Gastroesophageal sphincter (tissue), 3 donors: ENCODE results near the gene CEP170B.

Experiments used
- CTCF ChIP-seq, 4 experiments: fragments of 200-600 bp in 2 of 4; fragments of 450-650 bp in 2 of 4; sonication (generic) in 1 of 4; IDR thresholded peaks; one replicate each; pipeline ENCODE4 v1.5.1; 2017 to 2019; ENCODE audit warnings: antibody characterized with exemption in 4 of 4, mild to moderate bottlenecking in 2 of 4, moderate library complexity in 2 of 4
- EP300 ChIP-seq: sonication (generic); formaldehyde crosslinking; IDR thresholded peaks from one replicate; pipeline ENCODE4 v1.6.1; 2017; ENCODE audit warnings: antibody characterized with exemption, mild to moderate bottlenecking
- POLR2A ChIP-seq, 2 donors: fragments of 450-650 bp; IDR thresholded peaks; one replicate each; pipeline ENCODE4 v1.6.1; 2017; ENCODE audit warnings: antibody characterized with exemption in 2 of 2, mild to moderate bottlenecking in 2 of 2, moderate library complexity in 1 of 2
- POLR2AphosphoS5 ChIP-seq: sonication (generic); formaldehyde crosslinking; IDR thresholded peaks from one replicate; pipeline ENCODE4 v1.6.1; 2017; ENCODE audit warnings: antibody characterized with exemption

GRCh38 chr14:104885973-104886689, 21.1 kb downstream of the CEP170B start:
- TF ChIP-seq CTCF (IDR thresholded peaks at IDR 0.05) = no peak
- TF ChIP-seq POLR2AphosphoS5 = no peak
- TF ChIP-seq POLR2A (IDR thresholded peaks at IDR 0.05) = no peak
- no peak for TF ChIP-seq EP300
